ENCODE results near the gene PDZD11.

- TF ChIP-seq BHLHE40 (IDR thresholded peaks at IDR 0.05; ENCODE audit: borderline replicate concordance) (no peak), SP1 (IDR thresholded peaks at IDR 0.05) (no peak), FOXA1 (IDR thresholded peaks at IDR 0.05) (no peak), TARDBP (IDR thresholded peaks at IDR 0.05) (no peak), NFRKB (IDR thresholded peaks at IDR 0.05) (no peak)
Observed at GRCh38 chrX:70254909-70255308, 34.8 kb downstream of the PDZD11 start.
